HepG2 (cell line): ENCODE data around the gene MICAL3. TPM values are rescaled to one million over a fixed set of nuclear protein-coding genes. Genes with fewer than 3 reads are reported as not detected.

Experiments used
- ATAC-seq: fragments of 200-7000 bp; cut with Tn5 transposase; 3 replicates; pipeline ENCODE4 v1.9.1; 2020; ENCODE audit warnings: mild to moderate bottlenecking, moderate library complexity
- BruUV-seq: library from RNA; stranded (reverse); fragments of 400-500 nt; replicated peaks from 2 replicates; lab custom pipeline; 2021; lab: Mats Ljungman, UMichigan
- CTCF ChIA-PET: fragments of 300-600 bp; formaldehyde crosslinking; extraction: SDS; loops from one replicate; lab custom pipeline; 2021; ENCODE audit warnings: low total read pairs, inconsistent platforms, low intra/inter-chr PET ratio; lab: Yijun Ruan, JAX
- POLR2A ChIA-PET: fragments of 350-600 bp; sonication (Branson Sonifier 250); formaldehyde crosslinking; loops from one replicate; lab custom pipeline; 2020; ENCODE audit warnings: antibody characterized with exemption, inconsistent platforms; lab: Yijun Ruan, JAX
- DNase-seq: peaks from one replicate; pipeline ENCODE4 v3.0.0-alpha.2; 2015; ENCODE audit warnings: low spot score
- FAIRE-seq: peaks from 3 replicates; lab custom pipeline; 2011; peaks lifted over from hg19 to GRCh38; lab: Jason Lieb, UNC
- H2AFZ ChIP-seq: one replicate; pipeline ENCODE4 v1.6.1; 2011; ENCODE audit warnings: low read length, inconsistent platforms
- H3K27ac ChIP-seq: fragments of 300-600 bp; 3 replicates; pipeline ENCODE4 v1.8.0; 2011; ENCODE audit warnings: mixed run types, mild to moderate bottlenecking, mixed read lengths, low read length, inconsistent platforms; ENCODE audit not compliant: insufficient read depth; ENCODE audit errors: extremely low read length
- H3K27me3 ChIP-seq, 2 experiments: fragments of 200-600 bp in 1 of 2; 2 replicates in 1 of 2; 3 replicates in 1 of 2; pipeline versions ENCODE4 v1.6.0 to v1.8.0; 2011; ENCODE audit warnings: low read length in 2 of 2, mild to moderate bottlenecking in 2 of 2, moderate library complexity in 2 of 2, inconsistent platforms in 1 of 2; ENCODE audit not compliant: insufficient read depth in 2 of 2, control insufficient read depth in 1 of 2
- H3K36me3 ChIP-seq, 2 experiments: fragments of 200-600 bp in 1 of 2; replicated peaks in 1 of 2; 2 replicates in 1 of 2; 3 replicates in 1 of 2; pipeline versions ENCODE4 v1.5.1 to v1.8.0; 2011; ENCODE audit warnings: low read length in 2 of 2, inconsistent platforms in 1 of 2; ENCODE audit not compliant: insufficient read depth in 2 of 2, control insufficient read depth in 1 of 2
- H3K4me1 ChIP-seq: 2 replicates; pipeline ENCODE4 v1.5.1; 2012; ENCODE audit warnings: low read length, inconsistent platforms; ENCODE audit not compliant: insufficient read depth
- H3K4me2 ChIP-seq: 2 replicates; pipeline ENCODE4 v1.6.0; 2011; ENCODE audit warnings: low read depth, low read length, inconsistent platforms
- H3K4me3 ChIP-seq, 3 experiments: fragments of 200-600 bp in 1 of 3; sonication (generic), shearing (Covaris generic) in 1 of 3; replicated peaks in 1 of 3; 2 replicates each; pipeline ENCODE4 v1.5.1; 2011 to 2016; ENCODE audit warnings: low read length in 3 of 3, inconsistent platforms in 2 of 3, low read depth in 2 of 3, mild to moderate bottlenecking in 2 of 3, control low read depth in 1 of 3, mixed read lengths in 1 of 3; ENCODE audit not compliant: insufficient read depth in 1 of 3
- H3K79me2 ChIP-seq: one replicate; pipeline ENCODE4 v1.6.1; 2011; ENCODE audit warnings: low read length, inconsistent platforms; ENCODE audit not compliant: insufficient read depth
- H3K9ac ChIP-seq: 2 replicates; pipeline ENCODE4 v1.6.0; 2011; ENCODE audit warnings: mild to moderate bottlenecking, low read depth, low read length, inconsistent platforms; ENCODE audit not compliant: insufficient read depth
- H3K9me3 ChIP-seq: 2 replicates; pipeline ENCODE4 v1.5.1; 2012; ENCODE audit warnings: mild to moderate bottlenecking, low read length
- H4K20me1 ChIP-seq: 2 replicates; pipeline ENCODE4 v1.6.0; 2011; ENCODE audit warnings: inconsistent platforms, mild to moderate bottlenecking, low read length, moderate library complexity; ENCODE audit not compliant: insufficient read depth
- RARA ChIP-seq: IDR thresholded peaks from 2 replicates; pipeline ENCODE4 v1.6.1; 2016; ENCODE audit warnings: missing genetic modification reagents, missing compliant biosample characterization
- STAT6 ChIP-seq: sonication (generic); formaldehyde crosslinking; IDR thresholded peaks from 2 replicates; pipeline ENCODE4 v1.4.0; 2020; ENCODE audit warnings: missing genetic modification reagents, mild to moderate bottlenecking, borderline replicate concordance
- ZNF850 ChIP-seq: sonication (generic); formaldehyde crosslinking; conservative IDR thresholded peaks from 2 replicates; pipeline ENCODE4 v1.9.0; 2021; ENCODE audit warnings: mild to moderate bottlenecking, missing genetic modification reagents
- WGBS: methylation state at CpG from one replicate; pipeline ENCODE4 v1.1.6; 2017; ENCODE audit warnings: low lambda C conversion rate; 5-methylcytosine and 5-hydroxymethylcytosine counted together
- in situ Hi-C: cut with HindIII; loops from 2 replicates; pipeline ENCODE4 v1.10.0; 2017; ENCODE audit warnings: low pct_unique_long_range_greater_than_20kb; ENCODE audit not compliant: extremely low pct_ligation_motif_present
- intact Hi-C: fragments of 100-400 bp; cut with micrococcal nuclease; formaldehyde crosslinking; loops from one replicate; pipeline ENCODE4 v1.10.0; 2022; ENCODE audit not compliant: unreplicated experiment
- polyA plus RNA-seq, 8 experiments: library from polyadenylated mRNA; depleted of rRNA in 3 of 8; stranded (reverse) in 7 of 8; unstranded in 1 of 8; fragments of >200 nt; fragmentation: Illumina TruSeq in 4 of 8; extraction: Trizol in 4 of 8; gene quantifications; 2 replicates each; pipeline versions ENCODE4 v1.2.1 to v1.2.3, GENCODE V29; 2011 to 2016; ENCODE audit warnings: low read depth in 4 of 8, missing spikeins in 1 of 8, mixed read lengths in 1 of 8; ENCODE audit not compliant: insufficient read depth in 1 of 8
- total RNA-seq, 5 experiments: library from RNA; depleted of rRNA; stranded (reverse); fragments of >200 nt; fragmentation: Illumina TruSeq; extraction: Trizol; gene quantifications; 2 replicates each; pipeline ENCODE4 v1.2.3, GENCODE V29; 2016; ENCODE audit warnings: low read depth in 1 of 5
- TF ChIP-seq, protein P1 (sequence below): sonication (generic); formaldehyde crosslinking; IDR thresholded peaks from 2 replicates; pipeline ENCODE4 v1.5.1; 2020; ENCODE audit warnings: mild to moderate bottlenecking, missing genetic modification reagents, moderate library complexity
- TF ChIP-seq, protein P2 (sequence below): sonication (generic); formaldehyde crosslinking; IDR thresholded peaks from 2 replicates; pipeline ENCODE4 v1.4.0; 2020; ENCODE audit warnings: missing genetic modification reagents, borderline replicate concordance

Gene MICAL3
- total and polyA plus RNA-seq, 2 of the 13 experiments (the other 11 are each of a cell fraction or from before 2014, with no cell fraction given), result 5.3 to 12.5 TPM

DNA sequence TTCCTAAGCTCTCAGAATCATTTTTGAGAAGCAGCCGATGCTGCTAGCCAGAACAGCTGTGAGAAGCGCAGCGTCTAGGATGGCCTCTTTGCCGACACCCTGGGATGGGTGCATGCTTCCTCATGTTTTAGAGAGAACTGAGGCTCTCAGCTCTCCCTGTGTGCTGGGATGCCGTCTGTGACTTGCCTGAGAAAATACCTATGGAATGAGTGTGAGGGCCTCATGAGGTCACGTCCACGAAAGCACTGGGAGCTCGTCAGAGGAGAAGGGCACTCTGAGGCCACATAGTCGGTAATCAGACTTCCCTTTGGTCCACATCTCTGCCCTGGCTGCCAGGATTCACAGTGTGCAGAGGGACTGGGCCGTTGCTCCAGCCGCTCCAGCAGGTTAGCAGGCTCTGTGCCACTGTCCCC lies 54.7 kb downstream of the MICAL3 start (continued):
- TF ChIP-seq, protein P1, sequence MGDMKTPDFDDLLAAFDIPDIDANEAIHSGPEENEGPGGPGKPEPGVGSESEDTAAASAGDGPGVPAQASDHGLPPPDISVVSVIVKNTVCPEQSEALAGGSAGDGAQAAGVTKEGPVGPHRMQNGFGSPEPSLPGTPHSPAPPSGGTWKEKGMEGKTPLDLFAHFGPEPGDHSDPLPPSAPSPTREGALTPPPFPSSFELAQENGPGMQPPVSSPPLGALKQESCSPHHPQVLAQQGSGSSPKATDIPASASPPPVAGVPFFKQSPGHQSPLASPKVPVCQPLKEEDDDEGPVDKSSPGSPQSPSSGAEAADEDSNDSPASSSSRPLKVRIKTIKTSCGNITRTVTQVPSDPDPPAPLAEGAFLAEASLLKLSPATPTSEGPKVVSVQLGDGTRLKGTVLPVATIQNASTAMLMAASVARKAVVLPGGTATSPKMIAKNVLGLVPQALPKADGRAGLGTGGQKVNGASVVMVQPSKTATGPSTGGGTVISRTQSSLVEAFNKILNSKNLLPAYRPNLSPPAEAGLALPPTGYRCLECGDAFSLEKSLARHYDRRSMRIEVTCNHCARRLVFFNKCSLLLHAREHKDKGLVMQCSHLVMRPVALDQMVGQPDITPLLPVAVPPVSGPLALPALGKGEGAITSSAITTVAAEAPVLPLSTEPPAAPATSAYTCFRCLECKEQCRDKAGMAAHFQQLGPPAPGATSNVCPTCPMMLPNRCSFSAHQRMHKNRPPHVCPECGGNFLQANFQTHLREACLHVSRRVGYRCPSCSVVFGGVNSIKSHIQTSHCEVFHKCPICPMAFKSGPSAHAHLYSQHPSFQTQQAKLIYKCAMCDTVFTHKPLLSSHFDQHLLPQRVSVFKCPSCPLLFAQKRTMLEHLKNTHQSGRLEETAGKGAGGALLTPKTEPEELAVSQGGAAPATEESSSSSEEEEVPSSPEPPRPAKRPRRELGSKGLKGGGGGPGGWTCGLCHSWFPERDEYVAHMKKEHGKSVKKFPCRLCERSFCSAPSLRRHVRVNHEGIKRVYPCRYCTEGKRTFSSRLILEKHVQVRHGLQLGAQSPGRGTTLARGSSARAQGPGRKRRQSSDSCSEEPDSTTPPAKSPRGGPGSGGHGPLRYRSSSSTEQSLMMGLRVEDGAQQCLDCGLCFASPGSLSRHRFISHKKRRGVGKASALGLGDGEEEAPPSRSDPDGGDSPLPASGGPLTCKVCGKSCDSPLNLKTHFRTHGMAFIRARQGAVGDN, result 0 out of 2 replicates have a peak, but pooled peaks have one; percentile 18
- TF ChIP-seq RARA (CRISPR knock-in tag) (0 out of 2 replicates have a peak, but pooled peaks have one; percentile 24), ZNF850 (CRISPR knock-in tag) (no peak), STAT6 (CRISPR knock-in tag) (no peak)
- TF ChIP-seq, all 625 proteins: peak for 3

DNA sequence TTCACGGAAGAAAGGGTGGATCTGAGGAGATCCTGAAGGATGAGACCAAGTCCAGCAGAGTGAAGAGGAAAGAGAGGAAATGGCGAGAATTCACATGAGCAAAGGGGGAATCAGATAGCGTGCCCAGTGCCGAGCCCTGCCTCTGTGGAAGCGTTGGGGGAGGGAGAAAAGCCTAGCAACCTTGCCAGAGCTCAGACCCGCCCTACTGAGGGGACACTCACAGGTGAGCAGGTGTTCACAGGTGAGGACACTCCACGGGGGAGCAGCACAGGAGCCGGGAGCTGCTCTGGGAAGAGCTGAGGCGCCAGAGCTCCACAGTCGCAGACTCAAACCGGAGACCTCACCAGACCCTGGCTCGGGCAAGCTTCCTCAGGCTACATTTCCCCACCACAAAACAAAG lies 56.2 kb downstream of the MICAL3 start:
- H3K4me3 ChIP-seq, result no peak overlapping the region
- no peak overlapping the region for H3K27ac ChIP-seq
- no peak for ATAC-seq
- H3K4me2 ChIP-seq, result no peak overlapping the region
- peaks cover 84% of the 10 kb centered on the region for H3K79me2 ChIP-seq
- CTCF ChIA-PET, result no interaction called here
- intact Hi-C loops, result no loop called here
- no peaks in the 10 kb centered on the region for H3K27me3 ChIP-seq
- no peaks in the 10 kb centered on the region; a peak in 1 of 5 replicates for H3K36me3 ChIP-seq
- TF ChIP-seq, protein P2, sequence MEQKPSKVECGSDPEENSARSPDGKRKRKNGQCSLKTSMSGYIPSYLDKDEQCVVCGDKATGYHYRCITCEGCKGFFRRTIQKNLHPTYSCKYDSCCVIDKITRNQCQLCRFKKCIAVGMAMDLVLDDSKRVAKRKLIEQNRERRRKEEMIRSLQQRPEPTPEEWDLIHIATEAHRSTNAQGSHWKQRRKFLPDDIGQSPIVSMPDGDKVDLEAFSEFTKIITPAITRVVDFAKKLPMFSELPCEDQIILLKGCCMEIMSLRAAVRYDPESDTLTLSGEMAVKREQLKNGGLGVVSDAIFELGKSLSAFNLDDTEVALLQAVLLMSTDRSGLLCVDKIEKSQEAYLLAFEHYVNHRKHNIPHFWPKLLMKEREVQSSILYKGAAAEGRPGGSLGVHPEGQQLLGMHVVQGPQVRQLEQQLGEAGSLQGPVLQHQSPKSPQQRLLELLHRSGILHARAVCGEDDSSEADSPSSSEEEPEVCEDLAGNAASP (CRISPR knock-in tag), result no peak
- TF ChIP-seq, all 625 proteins: peak for 0
- 97% methylated on average over 12 of the region's 12 CpGs for WGBS
- POLR2A ChIA-PET, result no interaction called here
- no peak overlapping the region for H3K9ac ChIP-seq
- no peaks in the 10 kb centered on the region for H3K9me3 ChIP-seq
- BruUV-seq, result no TSS peak
- DNase-seq, result no peak
- H3K4me1 ChIP-seq, result peaks cover 69% of the 10 kb centered on the region
- in situ Hi-C loops, result no loop called here
- H2AFZ ChIP-seq, result no peak overlapping the region
- no peaks in the 10 kb centered on the region for H4K20me1 ChIP-seq
- no peak for FAIRE-seq
